PFSK-1 (cell line): ENCODE results near the gene FANCC.

Source experiments
- POLR2AphosphoS5 ChIP-seq: IDR thresholded peaks from 2 replicates; pipeline ENCODE4 v1.6.1; 2012; ENCODE audit warnings: low read depth, mild to moderate bottlenecking, control low read depth, low read length, moderate library complexity
- TAF1 ChIP-seq: IDR thresholded peaks from 2 replicates; pipeline ENCODE4 v1.6.1; 2012; ENCODE audit warnings: low read length, control low read depth, borderline replicate concordance; ENCODE audit not compliant: insufficient read depth
- TF ChIP-seq, protein P1 (sequence below), 2 experiments: IDR thresholded peaks; 2 replicates each; pipeline versions ENCODE4 v1.6.1 to v1.8.0; 2011 to 2012; ENCODE audit warnings: low read depth in 2 of 2, low read length in 2 of 2, control low read depth in 1 of 2, inconsistent platforms in 1 of 2, mild to moderate bottlenecking in 1 of 2, moderate library complexity in 1 of 2; ENCODE audit not compliant: insufficient read depth in 1 of 2

DNA sequence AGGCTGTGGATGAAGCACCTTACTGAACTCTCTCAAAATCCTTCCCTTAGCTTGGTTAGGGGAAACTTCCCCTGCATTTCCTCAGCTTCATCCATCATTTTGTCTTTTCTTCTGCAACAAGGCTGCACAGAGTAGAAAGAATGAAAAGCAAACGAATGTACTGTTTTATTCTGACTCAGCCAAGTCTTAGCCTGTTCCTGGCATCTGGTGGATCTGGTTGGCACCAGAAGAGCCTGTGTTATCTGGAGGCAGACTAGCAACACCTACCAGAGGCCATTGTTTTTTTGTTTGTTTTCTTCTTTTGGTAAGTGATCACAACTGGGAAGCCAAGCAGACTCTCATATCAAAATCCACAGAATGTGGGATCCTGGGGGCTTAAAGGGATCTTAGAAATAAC lies 200.7 kb downstream of the FANCC start:
- no peak for TF ChIP-seq TAF1
- TF ChIP-seq, protein P1, sequence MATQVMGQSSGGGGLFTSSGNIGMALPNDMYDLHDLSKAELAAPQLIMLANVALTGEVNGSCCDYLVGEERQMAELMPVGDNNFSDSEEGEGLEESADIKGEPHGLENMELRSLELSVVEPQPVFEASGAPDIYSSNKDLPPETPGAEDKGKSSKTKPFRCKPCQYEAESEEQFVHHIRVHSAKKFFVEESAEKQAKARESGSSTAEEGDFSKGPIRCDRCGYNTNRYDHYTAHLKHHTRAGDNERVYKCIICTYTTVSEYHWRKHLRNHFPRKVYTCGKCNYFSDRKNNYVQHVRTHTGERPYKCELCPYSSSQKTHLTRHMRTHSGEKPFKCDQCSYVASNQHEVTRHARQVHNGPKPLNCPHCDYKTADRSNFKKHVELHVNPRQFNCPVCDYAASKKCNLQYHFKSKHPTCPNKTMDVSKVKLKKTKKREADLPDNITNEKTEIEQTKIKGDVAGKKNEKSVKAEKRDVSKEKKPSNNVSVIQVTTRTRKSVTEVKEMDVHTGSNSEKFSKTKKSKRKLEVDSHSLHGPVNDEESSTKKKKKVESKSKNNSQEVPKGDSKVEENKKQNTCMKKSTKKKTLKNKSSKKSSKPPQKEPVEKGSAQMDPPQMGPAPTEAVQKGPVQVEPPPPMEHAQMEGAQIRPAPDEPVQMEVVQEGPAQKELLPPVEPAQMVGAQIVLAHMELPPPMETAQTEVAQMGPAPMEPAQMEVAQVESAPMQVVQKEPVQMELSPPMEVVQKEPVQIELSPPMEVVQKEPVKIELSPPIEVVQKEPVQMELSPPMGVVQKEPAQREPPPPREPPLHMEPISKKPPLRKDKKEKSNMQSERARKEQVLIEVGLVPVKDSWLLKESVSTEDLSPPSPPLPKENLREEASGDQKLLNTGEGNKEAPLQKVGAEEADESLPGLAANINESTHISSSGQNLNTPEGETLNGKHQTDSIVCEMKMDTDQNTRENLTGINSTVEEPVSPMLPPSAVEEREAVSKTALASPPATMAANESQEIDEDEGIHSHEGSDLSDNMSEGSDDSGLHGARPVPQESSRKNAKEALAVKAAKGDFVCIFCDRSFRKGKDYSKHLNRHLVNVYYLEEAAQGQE (IDR thresholded peaks at IDR 0.05; ENCODE audit: insufficient read depth in 1 of 2, low read depth in 2 of 2, low read length in 2 of 2), result no peak
- TF ChIP-seq POLR2AphosphoS5, result no peak
